B cell (primary cell): ENCODE results near the gene APMAP. TPM values are rescaled to one million over a fixed set of nuclear protein-coding genes. Genes with fewer than 3 reads are reported as not detected.

Source experiments
- ATAC-seq: fragments of 200-7000 bp; cut with Tn5 transposase; one replicate; pipeline ENCODE4 v1.10.0; 2021; ENCODE audit warnings: low read depth, mild to moderate bottlenecking, moderate number of reproducible peaks, moderate library complexity
- CTCF ChIA-PET: fragments of 350-600 bp; sonication (Branson Sonifier 250); formaldehyde crosslinking; loops from one replicate; lab custom pipeline; 2021; ENCODE audit warnings: antibody characterized with exemption, inconsistent platforms; lab: Charles Lee
- POLR2A ChIA-PET: fragments of 350-600 bp; sonication (Branson Sonifier 250); formaldehyde crosslinking; loops from one replicate; lab custom pipeline; 2021; ENCODE audit warnings: antibody characterized with exemption; lab: Charles Lee
- DNase-seq: peaks from one replicate; pipeline ENCODE4 v3.0.0; 2013
- H2AFZ ChIP-seq: 2 replicates; pipeline ENCODE4 v1.6.1; 2012; ENCODE audit warnings: mild to moderate bottlenecking, low read depth, low read length; ENCODE audit not compliant: insufficient read depth, poor library complexity, severe bottlenecking
- H3K27ac ChIP-seq, 2 donors: 1 replicate in 1 of 2; 2 replicates in 1 of 2; pipeline ENCODE4 v1.5.1; 2012 to 2013; ENCODE audit warnings: low read length in 2 of 2, mild to moderate bottlenecking in 2 of 2, moderate library complexity in 1 of 2
- H3K27me3 ChIP-seq, 4 experiments: fragments of 200-600 bp in 1 of 4; sonication (generic) in 1 of 4; replicated peaks in 1 of 4; 1 replicate in 2 of 4; 2 replicates in 2 of 4; pipeline versions ENCODE4 v1.6.1 to v1.7.0; 2013 to 2016; ENCODE audit warnings: low read length in 3 of 4, mild to moderate bottlenecking in 2 of 4, mixed read lengths in 1 of 4, moderate library complexity in 1 of 4; ENCODE audit not compliant: insufficient read depth in 4 of 4, control insufficient read depth in 3 of 4; ENCODE audit errors: control extremely low read depth in 1 of 4
- H3K36me3 ChIP-seq, 2 experiments: replicated peaks in 1 of 2; 1 replicate in 1 of 2; 2 replicates in 1 of 2; pipeline versions ENCODE4 v1.6.1 to v1.7.1; 2013; ENCODE audit warnings: low read length in 1 of 2; ENCODE audit not compliant: insufficient read depth in 2 of 2, control insufficient read depth in 1 of 2; ENCODE audit errors: control extremely low read depth in 1 of 2, extremely low read depth in 1 of 2
- H3K4me1 ChIP-seq, 2 donors: fragments of 200-600 bp in 1 of 2; sonication (generic) in 1 of 2; 1 replicate in 1 of 2; 2 replicates in 1 of 2; pipeline versions ENCODE4 v1.5.1 to v1.6.1; 2013 to 2017; ENCODE audit warnings: low read length in 2 of 2; ENCODE audit not compliant: control insufficient read depth in 2 of 2, insufficient read depth in 2 of 2
- H3K4me2 ChIP-seq: replicated peaks from 2 replicates; pipeline ENCODE3; 2012; ENCODE audit warnings: mild to moderate bottlenecking, low read depth, low read length; ENCODE audit not compliant: poor library complexity, severe bottlenecking
- H3K4me3 ChIP-seq, 5 experiments: fragments of 200-600 bp in 1 of 5; sonication (generic) in 1 of 5; 1 replicate in 3 of 5; 2 replicates in 2 of 5; pipeline versions ENCODE4 v1.5.1 to v1.7.0; 2011 to 2016; ENCODE audit warnings: low read length in 4 of 5, mild to moderate bottlenecking in 4 of 5, low read depth in 2 of 5, control low read depth in 1 of 5, moderate library complexity in 1 of 5; ENCODE audit not compliant: insufficient read depth in 1 of 5; ENCODE audit errors: control extremely low read depth in 1 of 5, extremely low read depth in 1 of 5
- H3K79me2 ChIP-seq: fragments of 200-600 bp; sonication (generic); one replicate; pipeline ENCODE4 v1.6.0; 2016; ENCODE audit warnings: low read length; ENCODE audit not compliant: control insufficient read depth, insufficient read depth
- H3K9ac ChIP-seq: fragments of 200-600 bp; sonication (generic); 2 replicates; pipeline ENCODE4 v1.6.1; 2017; ENCODE audit warnings: mild to moderate bottlenecking, low read length, moderate library complexity
- H3K9me3 ChIP-seq, 3 donors: one replicate each; pipeline versions ENCODE4 v1.6.1 to v1.7.1; 2013; ENCODE audit warnings: low read length in 2 of 3; ENCODE audit not compliant: control insufficient read depth in 2 of 3, insufficient read depth in 1 of 3; ENCODE audit errors: control extremely low read depth in 1 of 3
- H4K20me1 ChIP-seq: 2 replicates; pipeline ENCODE4 v1.6.0; 2012; ENCODE audit warnings: mild to moderate bottlenecking, low read length; ENCODE audit not compliant: insufficient read depth, control insufficient read depth, poor library complexity, severe bottlenecking
- H3K27ac Mint-ChIP-seq: one replicate; pipeline ENCODE4 v1.8.0; 2021; ENCODE audit warnings: mixed read lengths
- H3K27me3 Mint-ChIP-seq: one replicate; pipeline ENCODE4 v1.8.0; 2021; ENCODE audit warnings: mixed read lengths
- H3K4me1 Mint-ChIP-seq: one replicate; pipeline ENCODE4 v1.8.0; 2021; ENCODE audit warnings: mixed read lengths
- H3K4me3 Mint-ChIP-seq: one replicate; pipeline ENCODE4 v1.8.0; 2021; ENCODE audit warnings: mixed read lengths
- H3K9me3 Mint-ChIP-seq: one replicate; pipeline ENCODE4 v1.8.0; 2022; ENCODE audit warnings: mixed read lengths; ENCODE audit not compliant: insufficient read depth
- EZH2 ChIP-seq: IDR thresholded peaks from 2 replicates; pipeline ENCODE4 v1.6.1; 2012; ENCODE audit warnings: borderline replicate concordance, low read depth, mild to moderate bottlenecking, moderate library complexity, low read length; ENCODE audit not compliant: insufficient read depth, poor library complexity, severe bottlenecking
- WGBS: methylation state at CpG from one replicate; pipeline ENCODE4 v1.1.5; 2013; ENCODE audit warnings: missing lambda C conversion rate; ENCODE audit not compliant: insufficient coverage; 5-methylcytosine and 5-hydroxymethylcytosine counted together
- intact Hi-C: fragments of 100-400 bp; cut with micrococcal nuclease; formaldehyde crosslinking; loops from one replicate; pipeline ENCODE4 v1.10.0; 2022
- polyA plus RNA-seq: library from polyadenylated mRNA; depleted of rRNA; stranded (reverse); fragments of >200 nt; gene quantifications from 2 replicates; pipeline ENCODE4 v1.2.3, GENCODE V29; 2012
- total RNA-seq, 2 donors: library from RNA; stranded (reverse); fragments of 120-200 nt in 1 of 2; gene quantifications; 1 replicate in 1 of 2; 2 replicates in 1 of 2; pipeline versions ENCODE4 v1.2.3 to v1.2.4, GENCODE V29; 2013 to 2022
- TF ChIP-seq, protein P1 (sequence below): fragments of 200-600 bp; IDR thresholded peaks from one replicate; pipeline ENCODE4 v1.8.0; 2022; ENCODE audit warnings: antibody characterized with exemption, mild to moderate bottlenecking

The APMAP gene
- total and polyA plus RNA-seq, 2 donors (not counting 1 experiment from before 2014, with no cell fraction given), result 9.1 to 28.0 TPM

DNA sequence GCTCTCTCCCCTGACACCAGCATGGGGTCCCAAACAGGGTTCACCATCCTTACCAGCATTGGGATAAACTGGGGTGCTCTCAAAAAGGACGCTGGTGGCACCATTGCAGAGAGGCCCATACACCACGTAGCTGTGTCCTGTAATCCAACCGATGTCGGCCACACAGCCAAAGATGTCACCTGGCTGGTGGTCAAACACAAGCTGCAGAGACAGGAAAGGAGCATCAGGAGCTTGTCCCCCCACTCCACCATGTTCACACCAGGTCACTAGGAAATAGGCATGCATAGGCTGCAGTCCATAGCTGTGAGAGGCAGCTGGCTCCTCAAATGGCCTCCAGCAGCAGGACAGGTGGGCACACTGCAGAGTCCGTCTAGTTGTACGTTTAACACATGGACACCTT is 28.8 kb upstream of the APMAP start:
- WGBS, result 98% methylated on average over 6 of the region's 6 CpGs
- Mint-ChIP-seq H3K27me3 (no peaks in the 10 kb centered on the region), H3K27ac (no peak overlapping the region), H3K4me1 (peaks cover 11% of the 10 kb centered on the region), H3K9me3 (no peaks in the 10 kb centered on the region), H3K4me3 (no peak overlapping the region)
- no peaks in the 10 kb centered on the region for H3K4me1 ChIP-seq
- intact Hi-C loops, result no loop called here
- no peak overlapping the region for H3K27ac ChIP-seq
- H3K27me3 ChIP-seq, result no peaks in the 10 kb centered on the region
- TF ChIP-seq EZH2, result no peak
- H3K9ac ChIP-seq, result no peak overlapping the region
- H3K79me2 ChIP-seq, result peaks cover 85% of the 10 kb centered on the region
- no peak overlapping the region for H2AFZ ChIP-seq
- ChIA-PET POLR2A (no interaction called here), CTCF (interaction anchor here (1.7 kb wide), 1 partner anchor 26 kb away, joined by 5 read pairs; no protein-coding TSS in a partner anchor)
- no peak for ATAC-seq
- no peaks in the 10 kb centered on the region for H3K9me3 ChIP-seq
- H3K4me3 ChIP-seq, result no peak overlapping the region
- no peak for DNase-seq
- peaks cover 100% of the 10 kb centered on the region for H4K20me1 ChIP-seq
- no peak overlapping the region for H3K4me2 ChIP-seq
- peaks cover 0 to 85% of the 10 kb centered on the region in 2 experiments for H3K36me3 ChIP-seq

DNA sequence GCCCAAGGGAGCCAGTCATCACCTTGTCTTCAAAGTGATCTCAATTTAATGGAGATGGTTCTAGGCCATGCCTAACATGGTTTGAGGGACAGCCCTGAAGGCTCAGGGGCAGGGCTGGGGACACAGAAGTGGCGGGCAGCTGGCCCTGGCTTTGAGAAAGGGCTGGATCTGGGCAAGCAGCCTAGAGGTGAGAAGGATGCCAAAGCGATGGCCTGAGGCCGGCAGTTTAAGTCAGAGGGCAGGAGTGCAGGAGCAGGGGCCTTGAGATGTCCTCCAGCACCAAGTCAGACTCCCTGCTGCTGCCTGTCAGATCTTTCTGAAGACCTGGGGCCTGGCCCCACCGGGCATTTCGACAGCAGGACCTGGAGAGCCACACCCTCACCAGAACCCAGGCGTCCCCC is 28.4 kb upstream of the APMAP start:
- Histone ChIP-seq H3K36me3 (peaks cover 0 to 84% of the 10 kb centered on the region in 2 experiments), H3K4me3 (no peak overlapping the region), H3K4me2 (no peak overlapping the region), H3K27me3 (no peaks in the 10 kb centered on the region), H3K9ac (no peak overlapping the region), H4K20me1 (peaks cover 99% of the 10 kb centered on the region), H3K9me3 (no peaks in the 10 kb centered on the region), H2AFZ (no peak overlapping the region), H3K4me1 (no peaks in the 10 kb centered on the region), H3K27ac (no peak overlapping the region), H3K79me2 (peaks cover 80% of the 10 kb centered on the region)
- no peak for DNase-seq
- no peak overlapping the region for H3K4me3 Mint-ChIP-seq
- POLR2A ChIA-PET, result no interaction called here
- WGBS, result 98% methylated on average over 6 of the region's 6 CpGs
- no peak overlapping the region for H3K27ac Mint-ChIP-seq
- no peak for ATAC-seq
- intact Hi-C loops, result no loop called here
- CTCF ChIA-PET, result interaction anchor here (1.7 kb wide), 1 partner anchor 26 kb away, joined by 5 read pairs; no protein-coding TSS in a partner anchor
- H3K27me3 Mint-ChIP-seq, result no peaks in the 10 kb centered on the region
- H3K9me3 Mint-ChIP-seq, result no peaks in the 10 kb centered on the region
- H3K4me1 Mint-ChIP-seq, result peaks cover 12% of the 10 kb centered on the region
- TF ChIP-seq EZH2, result no peak
- TF ChIP-seq, protein P1, sequence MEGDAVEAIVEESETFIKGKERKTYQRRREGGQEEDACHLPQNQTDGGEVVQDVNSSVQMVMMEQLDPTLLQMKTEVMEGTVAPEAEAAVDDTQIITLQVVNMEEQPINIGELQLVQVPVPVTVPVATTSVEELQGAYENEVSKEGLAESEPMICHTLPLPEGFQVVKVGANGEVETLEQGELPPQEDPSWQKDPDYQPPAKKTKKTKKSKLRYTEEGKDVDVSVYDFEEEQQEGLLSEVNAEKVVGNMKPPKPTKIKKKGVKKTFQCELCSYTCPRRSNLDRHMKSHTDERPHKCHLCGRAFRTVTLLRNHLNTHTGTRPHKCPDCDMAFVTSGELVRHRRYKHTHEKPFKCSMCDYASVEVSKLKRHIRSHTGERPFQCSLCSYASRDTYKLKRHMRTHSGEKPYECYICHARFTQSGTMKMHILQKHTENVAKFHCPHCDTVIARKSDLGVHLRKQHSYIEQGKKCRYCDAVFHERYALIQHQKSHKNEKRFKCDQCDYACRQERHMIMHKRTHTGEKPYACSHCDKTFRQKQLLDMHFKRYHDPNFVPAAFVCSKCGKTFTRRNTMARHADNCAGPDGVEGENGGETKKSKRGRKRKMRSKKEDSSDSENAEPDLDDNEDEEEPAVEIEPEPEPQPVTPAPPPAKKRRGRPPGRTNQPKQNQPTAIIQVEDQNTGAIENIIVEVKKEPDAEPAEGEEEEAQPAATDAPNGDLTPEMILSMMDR, result no peak
